Effector memory CD4-positive, alpha-beta T cell (primary cell): ENCODE results near the gene KCNQ2.

Source experiments
- DNase-seq, 3 donors: peaks; one replicate each; pipeline ENCODE4 v3.0.0-alpha.2; 2020
- H3K27ac ChIP-seq: 2 replicates; pipeline ENCODE4 v1.7.0; 2013; ENCODE audit warnings: mild to moderate bottlenecking, low read length, moderate library complexity; ENCODE audit not compliant: insufficient read depth, poor library complexity, severe bottlenecking
- H3K27me3 ChIP-seq: replicated peaks from 2 replicates; pipeline ENCODE4 v1.7.0; 2013; ENCODE audit warnings: mild to moderate bottlenecking, low read length; ENCODE audit not compliant: insufficient read depth, control insufficient read depth, poor library complexity, severe bottlenecking
- H3K36me3 ChIP-seq: 2 replicates; pipeline ENCODE4 v1.7.0; 2013; ENCODE audit warnings: mild to moderate bottlenecking, low read length, moderate library complexity; ENCODE audit not compliant: control insufficient read depth, insufficient read depth
- H3K4me1 ChIP-seq: 2 replicates; pipeline ENCODE4 v1.7.0; 2013; ENCODE audit warnings: low read length, mild to moderate bottlenecking; ENCODE audit not compliant: control insufficient read depth, insufficient read depth, poor library complexity, severe bottlenecking
- H3K4me3 ChIP-seq: 2 replicates; pipeline ENCODE4 v1.7.0; 2013; ENCODE audit warnings: low read length, low read depth, mild to moderate bottlenecking; ENCODE audit not compliant: insufficient read depth, poor library complexity, severe bottlenecking
- H3K9me3 ChIP-seq: 2 replicates; pipeline ENCODE4 v1.7.0; 2013; ENCODE audit warnings: mild to moderate bottlenecking, low read length, moderate library complexity; ENCODE audit not compliant: control insufficient read depth

The KCNQ2 gene

DNA sequence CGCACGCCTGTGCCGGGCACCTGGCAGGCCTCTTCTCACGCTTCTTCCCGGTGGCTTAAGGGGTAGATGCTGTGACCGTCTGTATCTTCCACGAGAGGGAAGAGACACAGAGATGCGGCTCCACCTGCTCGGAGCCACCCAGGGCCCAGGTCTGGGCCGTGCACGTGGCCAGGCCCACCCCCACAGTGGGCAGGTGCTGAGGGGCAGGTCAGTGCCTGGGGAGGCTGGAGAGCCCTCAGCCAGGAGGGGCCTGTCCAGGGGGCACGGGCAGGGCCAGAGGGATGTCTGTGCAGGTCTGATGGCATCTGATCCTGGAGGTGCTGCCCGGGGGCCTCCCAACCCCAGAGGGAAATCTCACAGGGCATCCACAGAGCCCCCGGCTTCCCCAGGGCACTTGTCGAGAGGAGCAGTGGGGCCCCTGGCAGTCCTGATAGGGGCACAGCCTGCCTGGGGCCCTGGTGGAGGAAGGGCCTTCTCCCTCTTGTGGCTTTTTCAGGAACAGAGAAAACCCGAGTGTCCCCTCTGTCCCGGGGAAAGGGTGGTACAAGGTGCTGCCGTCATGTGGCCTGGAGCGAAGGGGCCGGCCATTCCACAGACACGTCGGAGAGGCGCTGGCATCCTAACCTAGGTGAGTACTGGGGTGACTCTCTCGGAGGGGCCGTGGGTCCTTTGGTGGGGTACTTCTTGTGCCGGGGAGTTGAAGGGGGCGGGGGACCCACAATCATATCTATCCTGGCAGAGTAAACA, 61.1 kb downstream of the KCNQ2 start:
- H3K4me3 ChIP-seq, result no peak overlapping the region
- H3K27me3 ChIP-seq, result peaks cover 3% of the 10 kb centered on the region
- no peak for DNase-seq
- no peaks in the 10 kb centered on the region for H3K9me3 ChIP-seq
- no peak overlapping the region for H3K27ac ChIP-seq
- no peaks in the 10 kb centered on the region for H3K4me1 ChIP-seq
- no peaks in the 10 kb centered on the region for H3K36me3 ChIP-seq

GRCh38 chr20:63409834-63410435, 62.5 kb downstream of the KCNQ2 start:
- no peak overlapping the region for H3K27ac ChIP-seq
- DNase-seq, result no peak
- H3K27me3 ChIP-seq, result peaks cover 2% of the 10 kb centered on the region
- H3K36me3 ChIP-seq, result no peaks in the 10 kb centered on the region
- H3K9me3 ChIP-seq, result no peaks in the 10 kb centered on the region
- no peak overlapping the region for H3K4me3 ChIP-seq
- H3K4me1 ChIP-seq, result no peaks in the 10 kb centered on the region

- DNase-seq, result no peak
- no peaks in the 10 kb centered on the region for H3K36me3 ChIP-seq
Measured at GRCh38 chr20:63409066-63409833, 63.2 kb downstream of the KCNQ2 start.

DNA sequence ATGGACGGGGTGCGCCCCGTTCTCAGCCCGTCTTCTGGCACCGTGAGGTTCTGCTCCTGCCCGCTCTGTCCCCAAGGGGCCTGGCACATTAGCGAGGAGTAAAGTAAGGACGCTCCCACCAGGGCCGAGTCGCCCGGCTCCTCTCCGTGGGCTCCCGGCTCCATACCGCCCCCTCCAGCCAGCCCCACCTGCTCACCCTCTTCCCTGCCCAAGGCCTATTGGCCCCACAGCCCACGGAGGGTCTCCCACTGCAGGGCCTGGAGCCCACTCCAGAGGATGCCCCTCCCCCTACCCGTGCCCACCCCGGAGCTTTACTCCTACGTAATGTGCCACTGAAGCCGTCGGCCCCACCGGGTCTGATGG, 63.8 kb downstream of the KCNQ2 start:
- H3K9me3 ChIP-seq, result no peaks in the 10 kb centered on the region
- no peaks in the 10 kb centered on the region for H3K4me1 ChIP-seq
- H3K27me3 ChIP-seq, result no peaks in the 10 kb centered on the region
- no peak overlapping the region for H3K4me3 ChIP-seq
- DNase-seq, result no peak
- no peaks in the 10 kb centered on the region for H3K36me3 ChIP-seq
- H3K27ac ChIP-seq, result no peak overlapping the region

More at GRCh38 chr20:63409066-63409833, 63.2 kb downstream of the KCNQ2 start:
- Histone ChIP-seq H3K4me1 (no peaks in the 10 kb centered on the region), H3K27me3 (no peaks in the 10 kb centered on the region), H3K27ac (no peak overlapping the region), H3K9me3 (no peaks in the 10 kb centered on the region), H3K4me3 (no peak overlapping the region)

DNA sequence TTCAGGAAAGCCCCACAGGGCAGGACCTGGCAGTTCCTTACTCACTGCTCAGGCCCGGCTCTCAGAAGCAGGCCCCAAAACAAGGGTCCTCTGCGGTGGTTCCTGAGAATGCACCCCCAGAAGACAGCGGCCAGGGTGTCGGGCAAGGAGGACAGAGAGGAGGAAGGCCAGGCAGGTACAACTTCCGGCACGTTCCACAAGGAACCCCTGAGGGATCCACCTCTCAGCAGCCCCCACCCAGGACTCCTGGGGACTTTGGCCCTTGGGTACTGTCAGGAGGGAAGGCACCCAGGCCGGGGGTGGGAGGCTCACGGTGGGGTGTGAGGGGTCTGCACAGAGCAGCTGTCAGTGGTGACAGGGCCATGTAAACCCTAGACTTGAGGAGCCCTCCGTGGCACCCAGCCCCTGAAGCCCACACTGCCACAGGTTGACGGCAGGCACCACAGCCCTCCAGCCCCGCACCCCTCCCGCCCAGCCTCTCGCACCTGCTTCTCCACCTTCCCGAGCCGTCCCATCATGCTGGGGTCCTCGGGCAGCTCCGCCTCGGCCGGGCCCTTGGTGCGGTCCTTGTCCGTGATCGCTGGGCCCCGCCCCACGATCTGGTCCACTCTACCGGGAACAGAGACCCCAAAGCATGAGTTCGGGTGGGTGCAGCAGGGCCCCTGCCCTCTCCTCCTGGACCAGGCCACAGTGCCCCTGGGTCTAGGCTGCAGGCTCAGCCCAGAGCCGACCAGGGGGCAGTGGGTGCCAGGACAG, 64.3 kb downstream of the KCNQ2 start:
- H3K4me3 ChIP-seq, result no peak overlapping the region
- no peaks in the 10 kb centered on the region for H3K4me1 ChIP-seq
- no peaks in the 10 kb centered on the region for H3K36me3 ChIP-seq
- no peak for DNase-seq
- H3K27ac ChIP-seq, result no peak overlapping the region
- no peaks in the 10 kb centered on the region for H3K27me3 ChIP-seq
- no peaks in the 10 kb centered on the region for H3K9me3 ChIP-seq

GRCh38 chr20:63406617-63407245, 65.7 kb downstream of the KCNQ2 start:
- Histone ChIP-seq H3K9me3 (no peaks in the 10 kb centered on the region), H3K36me3 (no peaks in the 10 kb centered on the region), H3K4me3 (no peak overlapping the region), H3K27me3 (no peaks in the 10 kb centered on the region), H3K4me1 (no peaks in the 10 kb centered on the region), H3K27ac (no peak overlapping the region)
- DNase-seq, result no peak

GRCh38 chr20:63406011-63406410, 66.4 kb downstream of the KCNQ2 start:
- Histone ChIP-seq H3K9me3 (no peaks in the 10 kb centered on the region), H3K27me3 (no peaks in the 10 kb centered on the region), H3K4me3 (no peak overlapping the region), H3K27ac (no peak overlapping the region), H3K36me3 (no peaks in the 10 kb centered on the region), H3K4me1 (no peaks in the 10 kb centered on the region)
- DNase-seq, result no peak

GRCh38 chr20:63405102-63405730, 67.2 kb downstream of the KCNQ2 start:
- DNase-seq, result no peak
- no peak overlapping the region for H3K27ac ChIP-seq
- no peaks in the 10 kb centered on the region for H3K9me3 ChIP-seq
- H3K36me3 ChIP-seq, result no peaks in the 10 kb centered on the region
- no peaks in the 10 kb centered on the region for H3K27me3 ChIP-seq
- no peaks in the 10 kb centered on the region for H3K4me1 ChIP-seq
- no peak overlapping the region for H3K4me3 ChIP-seq
